ENCODE data around the gene AGPAT1.
"Not testable (repeated sequence)": the region's sequence is repeated elsewhere in the genome, so short reads cannot be mapped to it uniquely, and the experiment has no call there.

Gene AGPAT1

DNA sequence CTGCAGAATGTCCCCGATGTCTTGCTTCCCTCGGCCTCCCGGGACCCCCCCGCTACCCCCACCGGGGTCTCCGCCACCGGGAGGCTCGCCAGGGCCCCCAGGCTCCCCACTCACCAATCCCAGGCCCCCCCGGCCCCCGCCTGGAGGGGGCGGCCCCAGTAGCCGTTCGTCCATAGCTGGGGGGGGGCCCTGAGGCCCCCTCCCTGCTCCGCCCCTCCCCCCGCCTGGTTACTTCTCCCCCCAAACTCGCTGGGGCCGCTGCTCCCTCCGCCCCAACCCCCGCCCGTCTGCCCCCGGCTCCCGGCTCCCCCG is 13.8 kb upstream of the AGPAT1 start:
- Histone ChIP-seq H3K4me3 (peak overlapping the region; percentile 93), H3K27ac (peak overlapping the region; percentile 98)
- no peak for DNase-seq (ENCODE audit: low spot score)
- TF ChIP-seq, protein P1, sequence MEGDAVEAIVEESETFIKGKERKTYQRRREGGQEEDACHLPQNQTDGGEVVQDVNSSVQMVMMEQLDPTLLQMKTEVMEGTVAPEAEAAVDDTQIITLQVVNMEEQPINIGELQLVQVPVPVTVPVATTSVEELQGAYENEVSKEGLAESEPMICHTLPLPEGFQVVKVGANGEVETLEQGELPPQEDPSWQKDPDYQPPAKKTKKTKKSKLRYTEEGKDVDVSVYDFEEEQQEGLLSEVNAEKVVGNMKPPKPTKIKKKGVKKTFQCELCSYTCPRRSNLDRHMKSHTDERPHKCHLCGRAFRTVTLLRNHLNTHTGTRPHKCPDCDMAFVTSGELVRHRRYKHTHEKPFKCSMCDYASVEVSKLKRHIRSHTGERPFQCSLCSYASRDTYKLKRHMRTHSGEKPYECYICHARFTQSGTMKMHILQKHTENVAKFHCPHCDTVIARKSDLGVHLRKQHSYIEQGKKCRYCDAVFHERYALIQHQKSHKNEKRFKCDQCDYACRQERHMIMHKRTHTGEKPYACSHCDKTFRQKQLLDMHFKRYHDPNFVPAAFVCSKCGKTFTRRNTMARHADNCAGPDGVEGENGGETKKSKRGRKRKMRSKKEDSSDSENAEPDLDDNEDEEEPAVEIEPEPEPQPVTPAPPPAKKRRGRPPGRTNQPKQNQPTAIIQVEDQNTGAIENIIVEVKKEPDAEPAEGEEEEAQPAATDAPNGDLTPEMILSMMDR (IDR thresholded peaks at IDR 0.05): no peak

DNA sequence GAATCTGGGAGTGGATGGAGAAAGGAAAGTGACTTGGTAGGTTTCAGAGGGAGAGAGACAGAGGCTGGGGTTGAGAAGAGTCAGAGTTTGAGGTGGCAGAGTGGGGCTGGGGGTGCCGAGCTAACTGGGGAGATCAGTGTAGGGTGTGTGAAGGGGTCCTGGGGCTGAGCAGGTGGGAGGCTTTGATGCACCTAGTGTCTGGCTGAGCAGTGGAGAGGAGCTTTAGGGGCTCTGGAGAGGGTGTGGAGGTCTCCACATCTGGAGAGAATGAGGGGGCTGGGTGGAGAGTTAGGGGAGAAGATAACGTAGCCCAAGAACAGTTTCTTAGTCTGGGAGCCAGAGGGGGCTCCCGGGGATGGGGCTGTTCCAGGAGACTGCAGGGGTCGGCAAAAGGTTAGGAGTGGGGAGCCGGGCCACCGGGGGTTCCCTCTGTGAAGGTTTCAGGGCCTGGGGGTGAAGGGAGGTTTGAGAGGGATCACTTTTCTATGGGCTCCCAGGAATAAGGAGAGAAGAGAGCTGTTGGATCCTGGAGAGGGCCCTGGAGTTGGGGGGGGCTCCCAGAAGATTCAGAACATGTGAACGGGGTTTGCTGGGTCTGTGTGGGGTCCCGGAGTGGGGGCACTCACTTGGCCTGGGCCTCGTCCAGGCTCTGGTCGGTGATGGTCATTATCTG is 13.3 kb upstream of the AGPAT1 start:
- TF ChIP-seq, protein P1 (IDR thresholded peaks at IDR 0.05): no peak
- Histone ChIP-seq H3K27ac (peak overlapping the region; percentile 98), H3K4me3 (peak overlapping the region; percentile 93)
- DNase-seq (ENCODE audit: low spot score): peak; percentile 71

DNA sequence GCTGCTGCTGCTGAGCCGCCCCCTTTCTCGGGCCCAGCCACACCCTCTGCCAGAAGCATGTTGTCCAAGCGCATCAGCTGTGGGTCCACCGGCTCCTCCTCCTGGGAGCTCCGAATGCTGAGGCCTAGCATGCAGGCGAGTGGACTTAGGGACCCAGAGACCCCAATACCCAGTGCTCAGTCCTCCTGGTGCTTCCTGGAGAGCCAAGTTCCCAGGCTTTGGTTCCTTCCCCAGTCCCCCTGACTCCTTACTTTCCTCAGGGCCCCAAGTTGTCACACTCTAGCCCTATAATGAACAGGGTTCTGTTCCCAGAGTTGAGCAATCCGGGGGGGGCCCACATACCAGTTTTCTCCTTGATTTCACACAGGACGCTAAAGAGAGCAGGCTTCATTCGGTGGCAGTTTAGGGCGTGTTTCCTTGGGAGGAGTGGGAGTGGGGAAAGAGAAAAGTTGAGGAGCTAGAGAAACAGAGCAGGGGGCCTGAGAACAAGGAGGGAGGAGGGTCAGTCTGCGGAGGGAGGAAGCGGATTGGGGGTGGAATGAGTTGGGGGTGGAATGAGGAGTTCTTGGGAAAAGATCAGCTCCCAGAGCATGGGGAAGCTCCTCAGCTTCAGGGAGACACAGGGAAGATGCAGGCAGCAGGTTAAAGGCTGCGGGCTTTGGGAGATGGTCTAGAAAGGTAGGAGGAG is 12.6 kb upstream of the AGPAT1 start:
- peak; percentile 71 for DNase-seq (ENCODE audit: low spot score)
- Histone ChIP-seq H3K4me3 (peak overlapping the region; percentile 93), H3K27ac (peak overlapping the region; percentile 98)
- TF ChIP-seq, protein P1 (IDR thresholded peaks at IDR 0.05): no peak

DNA sequence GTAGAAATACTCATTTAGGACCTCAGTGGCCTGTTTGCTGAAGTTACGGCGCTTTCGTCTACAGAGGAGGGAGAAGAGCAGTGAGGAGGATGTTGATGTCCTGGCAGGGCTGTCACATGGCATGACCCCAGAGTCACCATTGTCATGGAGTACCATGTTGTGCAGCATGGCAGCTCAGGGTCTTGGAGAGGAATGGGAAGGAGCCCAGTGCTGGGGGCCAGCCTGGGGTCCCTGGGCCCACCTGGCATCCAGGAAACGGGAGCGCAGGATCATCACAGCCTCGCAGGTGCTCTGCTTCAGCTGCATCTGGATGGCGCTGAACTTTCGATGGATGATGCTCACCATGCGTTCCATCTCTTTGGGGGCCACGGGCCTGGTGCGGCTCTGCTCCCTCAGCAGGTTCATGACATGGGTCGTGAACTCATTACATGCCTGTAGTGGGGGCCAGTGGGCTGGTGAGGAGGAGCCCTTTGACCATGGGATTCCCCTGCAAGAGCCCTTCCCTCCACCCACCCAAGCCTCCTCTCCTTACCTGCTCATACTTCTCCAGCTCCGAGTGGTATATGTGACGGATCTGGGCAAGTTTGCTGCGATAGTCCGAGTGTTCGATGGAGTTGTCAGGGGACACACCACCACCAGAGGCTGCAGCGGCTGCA is 12.0 kb upstream of the AGPAT1 start:
- Histone ChIP-seq H3K4me3 (peak overlapping the region; percentile 93), H3K27ac (peak overlapping the region; percentile 98)
- DNase-seq (ENCODE audit: low spot score): peak; percentile 70

DNA sequence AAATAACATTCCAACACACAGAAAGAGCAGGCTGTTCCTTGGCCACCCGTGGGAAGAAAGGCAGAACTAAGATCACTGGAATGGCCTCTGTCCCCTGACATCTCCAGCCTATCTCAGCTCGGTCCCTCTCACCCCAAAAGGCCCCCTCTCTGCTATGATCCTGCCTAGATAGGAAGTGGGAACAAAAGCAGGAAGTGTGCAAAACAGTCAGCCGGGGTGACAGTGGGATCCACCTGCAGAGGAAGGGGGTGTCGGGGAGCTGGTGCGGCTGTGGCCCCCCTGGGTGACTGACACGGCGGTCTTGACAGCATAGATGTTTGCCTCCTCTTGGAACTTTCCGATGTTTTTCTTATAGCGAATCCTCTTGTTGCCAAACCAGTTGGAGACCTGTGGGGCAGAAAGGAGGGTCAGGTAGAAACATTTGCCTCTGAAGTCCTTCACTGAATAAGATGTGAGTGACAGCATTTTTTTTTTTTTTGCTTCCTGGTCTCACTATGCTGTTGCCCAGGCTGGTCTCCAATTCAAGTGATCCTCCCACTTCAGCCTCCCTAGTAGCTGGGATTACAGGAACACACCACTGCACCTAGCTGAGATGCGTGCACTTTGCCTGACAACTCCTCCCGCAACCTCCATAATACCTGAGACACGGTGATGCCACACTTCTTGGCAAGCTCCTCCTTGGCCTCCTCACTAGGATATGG is 11.3 kb upstream of the AGPAT1 start:
- DNase-seq (ENCODE audit: low spot score): peak; percentile 71
- Histone ChIP-seq H3K4me3 (no peak overlapping the region), H3K27ac (peak overlapping the region; percentile 61 to 98)
- TF ChIP-seq, protein P1 (IDR thresholded peaks at IDR 0.05): no peak

DNA sequence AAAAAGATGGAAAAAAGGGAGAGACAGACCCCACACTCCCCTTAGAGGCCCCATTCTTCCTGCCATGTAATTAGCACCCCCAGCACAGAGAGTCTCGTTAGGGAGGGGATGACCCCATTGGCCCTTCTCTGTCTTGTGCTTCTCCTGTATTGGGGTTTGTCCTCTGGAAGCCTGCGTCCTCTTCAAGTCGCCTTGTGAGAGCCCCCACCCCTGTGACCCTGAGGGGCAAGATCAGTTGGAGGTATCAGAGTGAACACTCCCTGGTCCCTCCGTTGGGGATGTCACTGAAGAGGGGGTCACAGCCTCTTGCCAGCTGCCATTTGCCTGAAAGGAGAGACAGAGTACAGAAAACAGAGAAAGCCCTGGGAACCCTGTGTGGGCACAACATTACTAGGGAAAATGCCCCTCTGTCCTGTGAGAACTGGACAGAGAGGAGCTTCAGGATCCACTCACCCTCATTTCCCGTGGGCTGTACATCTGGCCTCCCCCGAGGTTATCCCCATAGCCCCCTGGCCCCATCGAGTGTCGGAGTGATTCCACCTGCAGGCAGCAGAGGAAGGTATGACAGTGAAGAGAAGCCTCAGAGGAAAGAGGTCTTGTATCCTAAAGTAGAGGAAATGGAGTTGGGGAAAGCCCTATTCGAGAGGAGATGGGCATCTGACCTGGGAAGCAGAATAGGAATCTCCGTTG is 10.4 kb upstream of the AGPAT1 start:
- peak overlapping the region; percentile 61 to 84 for H3K27ac ChIP-seq
- not testable (repeated sequence) for H3K4me3 ChIP-seq; DNase-seq (ENCODE audit: low spot score)

DNA sequence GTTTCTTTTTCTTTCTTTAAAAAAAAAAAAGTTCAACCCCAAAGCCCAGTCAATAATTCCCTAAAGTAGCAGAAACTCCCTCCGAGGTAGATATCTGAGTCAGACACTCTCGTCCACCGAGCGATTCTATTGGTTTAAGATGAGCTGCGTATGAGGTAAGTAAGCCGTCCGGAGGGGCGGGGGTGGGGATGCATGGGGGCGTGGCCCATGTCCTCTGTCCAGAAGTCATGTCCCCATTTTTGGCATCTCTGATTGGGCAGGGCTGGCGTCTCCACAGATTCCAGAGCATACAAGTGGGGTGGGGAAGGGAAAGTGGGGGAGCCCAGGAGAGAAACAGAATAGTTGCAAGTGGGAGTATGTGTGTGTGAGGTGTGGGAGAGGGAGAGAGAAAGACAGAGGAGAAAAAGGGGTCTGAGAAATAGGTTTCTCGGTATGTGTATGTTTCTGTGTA is 9.8 kb upstream of the AGPAT1 start:
- peak overlapping the region; percentile 61 to 84 for H3K27ac ChIP-seq
- peak; percentile 96 for DNase-seq (ENCODE audit: low spot score)
- H3K4me3 ChIP-seq: not testable (repeated sequence)

DNA sequence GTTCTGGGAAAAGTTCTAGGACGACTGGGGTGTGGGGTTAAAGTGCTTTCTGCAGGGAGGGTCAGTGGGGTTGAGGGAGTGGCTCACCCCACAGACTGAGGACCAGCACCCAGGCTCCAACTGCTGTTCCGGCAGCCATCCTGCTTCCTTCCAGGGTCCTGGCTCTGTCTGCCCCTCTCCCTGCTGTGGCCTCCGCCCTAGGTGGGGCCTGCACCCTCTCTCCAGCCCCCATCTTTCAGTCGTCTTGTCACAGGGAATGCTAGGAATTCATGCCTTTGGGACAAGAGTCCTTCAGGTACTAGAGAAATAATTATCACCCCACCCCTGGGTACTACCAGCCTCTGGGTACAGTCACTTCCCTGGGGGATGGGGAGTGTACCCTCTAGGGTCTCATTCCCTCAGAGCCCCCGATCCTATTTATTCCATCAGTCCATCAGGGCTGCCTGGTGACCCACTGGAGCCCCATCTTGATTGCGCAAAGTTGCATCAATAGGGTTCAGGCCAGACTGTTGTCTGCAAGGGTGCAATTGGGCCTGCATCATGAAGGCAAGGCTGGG is 8.3 kb upstream of the AGPAT1 start, which contains the start of gene AGER:
Gene AGER (minus strand): TSS at position 170 of the 557 bp plus-strand sequence. CDS start 31 bp downstream, at position 139.
- Histone ChIP-seq H3K4me3 (no peak within 1 kb of the TSS), H3K27ac (peak within 1 kb of the TSS; percentile 42 to 58)
- TF ChIP-seq, protein P1 (IDR thresholded peaks at IDR 0.05): no peak
- DNase-seq (ENCODE audit: low spot score): no peak

Data from coronary artery (tissue), 2 donors.